Fibroblast of skin of back (primary cell): ENCODE results near the gene OTOP3.
A peak's percentile ranks its signal among the peaks of the same experiment; 100 is the strongest.
"Not testable (repeated sequence)": the region's sequence is repeated elsewhere in the genome, so short reads cannot be mapped to it uniquely, and the experiment has no call there.

Source experiments
- DNase-seq: peaks from one replicate; pipeline ENCODE4 v3.0.0-alpha.2; 2013

The OTOP3 gene

DNA sequence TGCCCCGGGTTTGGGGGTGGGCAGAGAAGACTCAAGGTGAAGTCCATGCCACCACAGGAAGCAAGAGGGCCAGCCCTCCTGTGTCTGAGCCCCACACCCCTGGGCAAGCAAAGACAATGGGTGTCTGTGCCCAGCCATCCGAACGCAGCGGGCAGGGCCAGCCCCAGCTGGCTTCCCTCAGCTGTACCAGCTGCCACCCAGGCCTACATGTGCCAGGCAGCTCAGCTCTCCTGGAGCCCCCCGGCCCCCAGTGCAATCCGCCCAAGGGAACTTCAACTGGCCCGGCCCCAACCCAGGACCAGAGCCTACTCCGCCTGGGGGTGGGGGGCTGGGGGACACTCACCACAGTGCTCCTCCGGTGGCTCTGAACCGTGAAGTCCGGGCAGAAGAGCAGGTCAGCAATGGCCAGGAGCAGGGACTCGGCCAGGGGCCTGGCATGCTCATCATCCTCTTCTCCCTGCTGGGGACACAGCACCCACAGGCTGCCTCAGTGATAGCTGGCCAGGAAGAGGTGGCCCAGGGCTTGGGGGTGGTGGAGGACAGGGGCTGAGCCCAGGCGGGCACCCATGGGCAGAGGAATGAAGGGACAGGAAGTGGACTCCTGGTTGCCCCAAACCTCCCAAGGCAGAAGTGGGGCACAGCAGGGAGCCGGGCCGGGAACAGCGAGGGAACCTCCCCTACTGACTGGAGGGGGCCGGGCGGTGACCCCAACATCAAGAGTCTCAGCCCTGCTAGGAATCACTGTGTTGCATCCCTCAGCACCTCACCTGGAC lies 27.1 kb downstream of the OTOP3 start:
- DNase-seq: no peak

DNA sequence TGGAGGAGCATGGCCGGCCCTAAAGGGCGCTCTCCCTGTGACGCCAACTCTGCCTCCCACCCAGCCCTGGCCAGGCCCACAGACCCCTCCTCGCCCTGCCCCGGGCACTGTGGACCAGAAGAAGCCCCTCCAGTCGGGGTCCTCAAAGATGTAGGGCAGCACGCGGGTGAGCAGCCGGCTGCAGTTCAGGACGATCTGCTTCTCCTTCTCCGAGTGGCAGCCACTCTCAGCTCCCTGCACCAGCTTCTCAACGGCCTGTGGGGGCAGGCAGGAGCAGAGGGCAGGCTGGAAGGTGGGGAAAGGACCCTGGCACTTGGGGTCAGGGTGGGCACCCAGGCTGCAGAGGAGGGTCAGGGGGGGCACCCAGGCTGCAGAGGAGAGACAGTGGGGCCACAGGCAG lies 28.0 kb downstream of the OTOP3 start:
- no peak for DNase-seq

DNA sequence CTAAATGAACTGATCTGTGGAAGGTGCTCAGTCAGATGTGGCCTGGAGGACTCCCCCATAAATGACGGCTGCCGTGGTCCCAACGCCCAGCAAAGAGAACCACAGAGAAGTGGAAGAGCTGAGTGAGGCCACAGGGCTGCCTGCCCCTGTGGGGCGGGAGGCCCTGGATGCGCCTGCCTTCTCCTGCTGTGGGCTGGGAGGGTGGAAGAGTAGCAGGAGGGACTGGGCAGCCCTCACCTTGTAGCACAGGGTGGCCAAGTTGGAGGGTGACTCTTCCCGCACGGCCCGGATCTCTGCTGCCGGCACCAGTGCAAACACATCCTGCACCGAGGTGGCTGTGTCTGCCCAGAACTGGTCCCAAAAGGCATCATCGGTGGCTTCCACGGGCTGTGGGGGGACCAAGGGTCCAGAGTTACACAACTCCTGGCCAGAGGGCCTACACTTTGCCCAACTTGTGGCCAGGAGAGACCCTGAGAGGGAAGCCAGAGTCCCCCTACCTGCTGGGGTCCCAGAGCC lies 28.6 kb downstream of the OTOP3 start:
- no peak for DNase-seq

DNA sequence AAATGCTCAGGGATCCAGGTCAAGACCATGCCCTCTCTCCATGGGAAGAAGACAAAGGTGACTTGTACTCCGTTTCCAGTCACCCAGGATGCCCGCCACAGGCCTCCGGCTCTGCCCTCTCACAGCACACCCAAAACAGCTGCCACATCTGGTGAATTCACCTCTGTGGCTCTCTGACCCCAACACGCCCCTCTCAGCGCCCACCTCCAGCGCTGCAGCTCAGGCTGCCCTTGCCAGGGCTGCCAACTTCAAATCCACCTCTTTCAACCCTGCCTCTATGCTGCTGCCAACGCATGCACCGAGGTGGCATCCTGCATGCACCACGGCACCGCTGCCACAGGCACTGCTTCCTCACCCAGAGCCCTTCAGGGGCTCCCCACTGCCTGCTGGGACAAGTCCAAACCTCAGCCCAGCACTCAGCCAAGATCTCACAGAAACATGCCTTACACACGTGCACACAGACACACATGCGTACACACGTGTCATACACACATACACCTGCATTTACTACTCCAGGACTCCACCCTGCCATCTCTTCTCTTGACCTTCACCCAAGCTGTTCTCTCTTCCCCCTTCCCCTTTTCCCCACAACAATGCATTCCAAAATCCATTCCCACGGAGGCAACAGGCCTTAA lies 29.4 kb downstream of the OTOP3 start:
- DNase-seq: no peak

DNA sequence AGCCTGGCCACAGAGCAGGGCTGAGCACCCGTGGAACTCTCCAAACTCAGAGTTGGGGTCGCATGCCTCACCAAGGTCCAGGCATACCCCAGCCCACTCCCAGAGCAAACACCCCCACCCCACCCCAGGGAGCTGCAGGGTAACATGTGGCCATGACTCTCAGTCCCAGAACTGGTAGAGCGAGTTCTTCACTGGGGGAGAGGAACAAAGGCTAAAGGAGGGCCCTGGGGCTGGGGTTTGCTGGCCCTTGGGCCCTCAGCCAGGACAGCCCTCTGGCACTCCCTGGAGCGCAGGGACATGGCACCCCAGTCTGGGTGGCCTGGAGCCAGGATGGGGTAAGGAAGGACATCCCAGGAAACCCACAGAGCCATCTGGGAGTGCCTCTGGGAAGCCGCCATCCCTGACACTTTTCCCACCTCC lies 32.7 kb downstream of the OTOP3 start:
- DNase-seq: no peak

DNA sequence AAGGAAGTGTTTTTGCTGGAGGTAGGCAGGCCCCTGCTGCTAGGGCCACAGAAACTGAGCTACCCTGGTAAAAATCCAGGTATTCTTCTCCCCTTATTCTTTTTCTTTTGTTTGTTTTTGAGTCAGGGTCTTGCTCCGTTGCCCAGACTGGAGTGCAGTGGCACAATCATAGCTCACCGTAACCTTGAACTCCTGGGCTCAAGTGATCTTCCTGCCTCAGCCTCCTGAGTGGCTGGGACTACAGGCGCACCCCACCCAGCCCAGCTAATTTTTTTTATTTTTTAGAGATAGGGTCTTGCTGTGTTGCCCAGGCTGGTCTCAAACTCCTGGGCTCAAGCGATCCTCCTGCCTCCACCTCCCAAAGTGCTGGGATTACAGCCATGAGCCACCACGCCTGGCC lies 33.8 kb downstream of the OTOP3 start:
- DNase-seq: not testable (repeated sequence)

DNA sequence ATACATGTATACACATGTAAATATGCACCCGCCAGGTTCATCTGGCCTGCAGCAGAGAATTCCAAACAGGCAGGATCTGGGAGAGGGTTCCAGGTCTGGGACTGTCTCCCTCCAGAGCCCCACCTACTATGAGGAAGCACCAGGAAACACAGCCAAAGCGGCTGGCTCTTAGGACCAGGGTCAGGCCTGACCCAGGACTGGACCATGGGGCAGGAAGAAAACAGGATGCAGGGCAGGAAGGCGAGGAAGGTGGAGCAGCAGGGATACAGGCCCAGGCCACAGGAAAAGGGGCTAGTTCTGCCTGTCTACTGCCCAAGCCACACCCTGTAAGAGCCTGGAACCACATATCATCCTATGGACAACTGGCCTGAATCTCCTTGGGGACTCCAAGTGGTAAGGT lies 34.7 kb downstream of the OTOP3 start:
- DNase-seq: no peak

GRCh38 chr17:74971069-74971841 lies 35.6 kb downstream of the OTOP3 start:
- no peak for DNase-seq

GRCh38 chr17:74971842-74972106 lies 36.1 kb downstream of the OTOP3 start:
- DNase-seq: no peak

DNA sequence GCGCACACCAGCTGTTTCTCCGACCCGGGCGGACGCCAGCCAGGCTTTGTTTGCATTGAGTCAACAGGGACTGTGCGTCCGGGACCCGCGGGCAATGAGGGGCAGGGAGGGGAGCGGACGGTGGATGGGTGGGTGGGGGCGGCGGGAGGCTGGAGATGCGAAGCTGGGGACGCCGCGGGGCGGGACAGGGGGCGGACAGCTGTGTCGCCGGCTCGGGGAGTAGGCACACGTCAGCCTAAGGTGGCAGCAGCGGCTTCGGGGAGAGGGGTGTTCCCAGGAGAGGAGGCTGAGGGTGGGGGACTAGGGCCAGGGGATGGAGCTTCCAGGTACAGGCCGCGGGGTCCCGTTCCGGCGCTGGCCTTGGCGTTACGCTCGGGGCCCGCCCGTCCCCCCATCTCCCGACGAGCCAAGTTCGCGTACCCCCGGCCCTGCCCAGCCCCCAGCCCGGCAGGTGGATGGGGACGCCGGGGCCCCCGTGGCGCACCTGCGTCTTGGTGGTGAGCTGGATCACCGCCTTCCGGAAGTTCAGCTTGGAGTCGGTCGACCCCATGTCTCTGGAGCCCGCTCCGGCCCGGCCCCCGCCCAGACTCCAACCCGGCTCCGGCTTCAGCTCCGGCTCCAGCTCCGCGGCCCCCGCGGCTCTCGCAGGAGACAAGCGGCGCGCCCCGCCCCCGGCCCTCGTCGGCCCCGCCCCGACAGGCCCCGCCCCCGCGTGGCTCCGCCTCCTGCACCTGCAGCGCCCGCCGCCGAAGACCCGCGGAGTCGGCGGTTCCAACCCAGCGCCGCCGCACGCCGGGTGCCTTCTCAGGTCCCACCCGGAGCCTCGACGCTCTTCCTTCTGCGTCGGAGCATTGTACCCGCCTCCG lies 36.6 kb downstream of the OTOP3 start, which contains the start of gene HID1:
Gene HID1, minus strand, starts transcription at position 653 of the 866 bp plus-strand sequence. Its CDS starts 103 bp downstream, at position 550.
- DNase-seq: peak; percentile 9

DNA sequence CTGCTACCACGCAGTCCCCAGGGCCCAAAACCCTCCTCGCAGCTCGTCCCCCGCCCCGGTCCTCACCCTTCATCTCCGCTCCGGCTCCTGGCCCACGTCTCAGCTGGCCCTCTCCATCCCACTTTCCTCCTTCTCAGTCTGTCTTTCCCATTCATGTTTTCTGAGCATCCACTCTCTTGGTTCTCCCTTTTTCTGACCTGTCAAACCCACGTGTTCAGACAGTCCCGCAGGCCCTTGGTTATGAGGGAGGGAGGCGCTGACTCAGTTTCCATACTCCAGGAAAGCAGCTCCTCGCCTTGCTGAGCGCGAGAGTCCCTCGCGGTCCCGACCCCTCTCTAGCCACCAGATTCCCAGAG lies 37.3 kb downstream of the OTOP3 start:
- DNase-seq: no peak

- no peak for DNase-seq
These were observed 40.2 kb downstream of the OTOP3 start for GRCh38 chr17:74975943-74976342.

DNA sequence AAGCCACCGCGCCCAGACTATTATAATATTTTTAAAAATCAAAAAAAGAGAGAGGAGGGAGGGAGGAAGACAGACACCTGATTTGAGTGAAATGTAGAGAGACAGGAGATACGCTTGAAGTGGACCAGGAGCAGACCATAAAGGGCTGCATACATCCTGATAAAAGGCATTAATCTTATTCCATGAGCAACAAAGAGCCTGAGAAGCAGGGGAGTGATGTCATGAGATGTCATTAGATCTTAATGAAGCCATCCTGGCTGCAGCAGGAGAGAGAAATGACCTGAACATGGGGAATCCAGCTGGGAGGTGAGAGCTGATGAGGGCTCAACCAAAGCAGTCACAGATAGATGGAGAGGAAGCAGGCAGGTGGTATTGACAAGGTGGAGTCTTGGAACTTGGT lies 42.1 kb downstream of the OTOP3 start:
- DNase-seq: no peak

- DNase-seq: no peak
These were observed 42.5 kb downstream of the OTOP3 start for GRCh38 chr17:74978240-74978639.

- DNase-seq: no peak
These were observed 43.9 kb downstream of the OTOP3 start for GRCh38 chr17:74979408-74980146.

GRCh38 chr17:74981318-74981978 lies 45.8 kb downstream of the OTOP3 start:
- no peak for DNase-seq

DNA sequence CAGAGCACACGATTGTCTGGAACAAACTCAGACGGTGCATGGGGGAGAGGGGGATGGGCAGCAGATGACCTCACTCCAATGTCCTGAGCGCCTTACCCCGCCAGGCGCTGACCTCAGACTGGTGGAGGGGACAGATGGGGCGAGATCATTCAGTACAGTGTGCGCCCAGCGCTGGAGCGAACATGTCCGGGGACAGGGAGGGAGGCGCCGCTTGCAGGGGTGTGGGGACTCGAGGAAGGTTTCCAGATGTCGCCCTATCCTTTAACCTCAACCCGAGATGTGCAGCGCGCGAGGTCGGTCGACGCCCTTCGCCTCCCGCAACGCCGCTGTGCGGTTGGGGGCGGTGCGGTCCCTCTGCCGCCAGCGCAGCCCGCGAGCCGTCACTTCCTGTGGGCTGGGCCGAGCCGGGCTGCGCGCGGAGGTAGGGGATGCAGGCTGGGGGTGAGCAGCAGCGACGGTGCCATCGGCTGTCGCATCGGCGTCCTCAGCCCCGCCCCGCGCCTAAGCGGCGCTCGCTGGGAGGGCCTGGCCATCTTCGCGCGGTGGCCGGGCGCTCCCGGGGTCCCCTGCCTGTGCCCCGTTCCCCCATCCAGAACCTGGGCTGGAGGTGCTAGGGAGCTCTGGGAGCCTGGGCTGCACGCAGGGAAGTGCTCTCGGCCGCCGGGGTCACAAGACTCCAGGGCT lies 46.4 kb downstream of the OTOP3 start:
- DNase-seq: peak; percentile 71

DNA sequence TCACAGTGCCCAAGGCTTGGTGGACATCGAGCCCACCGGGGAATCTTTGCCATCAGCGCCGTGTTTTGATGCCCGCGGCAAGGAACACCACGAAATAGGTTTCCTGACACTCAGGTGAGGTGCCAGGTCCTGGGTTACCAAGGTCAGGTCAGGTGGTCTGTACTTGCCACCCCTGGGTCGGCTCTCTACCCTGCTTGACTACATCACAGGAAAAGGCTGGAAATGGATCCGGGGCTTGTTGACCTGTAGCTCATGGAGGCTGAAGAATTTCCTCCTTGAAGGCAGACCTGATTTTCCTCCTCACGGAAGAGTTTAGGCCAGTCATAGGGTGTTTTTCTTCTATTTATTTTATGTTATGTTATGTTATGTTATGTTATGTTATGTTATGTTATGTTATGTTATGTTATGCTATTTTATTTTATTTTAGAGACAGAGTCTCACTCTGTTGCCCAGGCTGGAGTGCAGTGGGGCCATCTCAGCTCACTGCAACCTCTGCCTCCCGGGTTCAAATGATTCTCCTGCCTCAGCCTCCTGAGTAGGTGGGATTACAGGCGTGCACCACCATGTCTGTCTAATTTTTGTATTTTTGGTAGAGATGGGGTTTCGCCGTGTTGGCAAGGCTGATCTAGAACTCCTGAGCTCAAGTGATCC lies 47.1 kb downstream of the OTOP3 start:
- not testable (repeated sequence) for DNase-seq

DNA sequence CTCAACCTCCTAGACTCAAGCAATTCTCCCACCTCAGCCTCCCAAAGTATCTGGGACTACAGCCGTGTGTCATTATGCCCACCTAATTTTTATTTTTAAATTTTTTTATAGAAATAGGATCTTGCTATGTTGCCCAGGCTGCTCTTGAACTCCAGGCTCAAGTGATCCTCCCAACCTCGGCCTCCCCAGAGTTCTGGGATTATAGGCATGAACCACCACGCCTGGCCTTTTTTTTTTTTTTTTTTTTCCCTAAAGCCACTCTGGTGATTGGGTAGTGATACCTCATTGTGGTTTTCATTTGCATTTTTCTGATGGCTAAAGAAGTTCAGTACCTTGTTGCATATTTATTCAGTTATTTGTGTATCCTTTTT lies 50.5 kb downstream of the OTOP3 start:
- DNase-seq: no peak

GRCh38 chr17:74987418-74987908 lies 51.8 kb downstream of the OTOP3 start, which contains the start of gene CDR2L:
TSS of gene CDR2L (plus strand) at chr17:74987632. CDS start at chr17:74988044, 412 bp downstream.
- DNase-seq: peak; percentile 92
